Fibroblast of skin of right biceps (primary cell): Measurements from ENCODE around the gene RASAL1.

Experiments used
- DNase-seq: peaks from one replicate; pipeline ENCODE4 v3.0.0-alpha.2; 2013

RASAL1 gene

GRCh38 chr12:113135178-113136127, at the start of gene RASAL1:
TSS of gene RASAL1 (minus strand) at chr12:113135761. CDS start at chr12:113135462, 299 bp downstream.
- DNase-seq = no peak

- DNase-seq = peak; percentile 93
Observed at GRCh38 chr12:113184900-113185179, 49.3 kb upstream of the RASAL1 start.

- DNase-seq = no peak
Observed at GRCh38 chr12:113184098-113184899, 48.7 kb upstream of the RASAL1 start.

GRCh38 chr12:113183030-113183589, 47.5 kb upstream of the RASAL1 start:
- DNase-seq = no peak

- DNase-seq = no peak
Observed at GRCh38 chr12:113181975-113182374, 46.4 kb upstream of the RASAL1 start.

- no peak for DNase-seq
Observed at GRCh38 chr12:113180333-113180732, 44.8 kb upstream of the RASAL1 start.

- DNase-seq = no peak
Observed at GRCh38 chr12:113179023-113179422, 43.5 kb upstream of the RASAL1 start.

- peak; percentile 50 for DNase-seq
Observed at GRCh38 chr12:113174461-113175384, 39.2 kb upstream of the RASAL1 start.

GRCh38 chr12:113173081-113173698, 37.6 kb upstream of the RASAL1 start:
- no peak for DNase-seq

- DNase-seq = no peak
Observed at GRCh38 chr12:113172185-113172584, 36.6 kb upstream of the RASAL1 start.

- DNase-seq = no peak
Observed at GRCh38 chr12:113171543-113171942, 36.0 kb upstream of the RASAL1 start.

- no peak for DNase-seq
Observed at GRCh38 chr12:113170926-113171325, 35.4 kb upstream of the RASAL1 start.

GRCh38 chr12:113170457-113170856, 34.9 kb upstream of the RASAL1 start:
- no peak for DNase-seq

GRCh38 chr12:113169697-113170096, 34.1 kb upstream of the RASAL1 start:
- DNase-seq = no peak

GRCh38 chr12:113167868-113168267, 32.3 kb upstream of the RASAL1 start:
- no peak for DNase-seq

GRCh38 chr12:113165521-113166450, 30.2 kb upstream of the RASAL1 start:
- DNase-seq = no peak

GRCh38 chr12:113164014-113164413, 28.5 kb upstream of the RASAL1 start:
- DNase-seq = no peak

- no peak for DNase-seq
Observed at GRCh38 chr12:113163030-113163360, 27.4 kb upstream of the RASAL1 start.

- DNase-seq = peak; percentile 54
Observed at GRCh38 chr12:113162102-113163029, 26.8 kb upstream of the RASAL1 start.
